Psoas muscle (tissue), 8 donors: ENCODE measurements around the gene TMEM213. TPM values are rescaled to one million over a fixed set of nuclear protein-coding genes. Genes with fewer than 3 reads are reported as not detected.

Source experiments
- ATAC-seq, 4 donors: fragments of 200-7000 bp; cut with Tn5 transposase; one replicate each; pipeline ENCODE4 v1.9.1; 2020; ENCODE audit warnings: moderate library complexity in 3 of 4, mild to moderate bottlenecking in 2 of 4
- DNase-seq, 2 donors: peaks; one replicate each; pipeline ENCODE4 v3.0.0-alpha.2; 2020
- H3K27ac ChIP-seq: fragments of 200-600 bp; one replicate; pipeline ENCODE4 v1.8.0; 2022
- H3K27me3 ChIP-seq, 3 donors: fragments of 200-600 bp in 1 of 3; one replicate each; pipeline versions ENCODE4 v1.6.1 to v1.8.0; 2013 to 2022; ENCODE audit warnings: low read length in 2 of 3, mild to moderate bottlenecking in 2 of 3, moderate library complexity in 1 of 3; ENCODE audit not compliant: insufficient read depth in 3 of 3
- H3K36me3 ChIP-seq, 2 donors: fragments of 200-600 bp in 1 of 2; one replicate each; pipeline versions ENCODE4 v1.6.1 to v1.8.0; 2013 to 2022; ENCODE audit warnings: low read depth in 1 of 2, mild to moderate bottlenecking in 1 of 2, moderate library complexity in 1 of 2; ENCODE audit not compliant: insufficient read depth in 1 of 2
- H3K4me1 ChIP-seq: fragments of 200-600 bp; one replicate; pipeline ENCODE4 v1.8.0; 2022
- H3K4me3 ChIP-seq: fragments of 200-600 bp; one replicate; pipeline ENCODE4 v1.8.0; 2022; ENCODE audit warnings: mild to moderate bottlenecking
- H3K9me3 ChIP-seq: fragments of 200-600 bp; one replicate; pipeline ENCODE4 v1.8.0; 2022
- WGBS, 3 donors: extraction: QIAGEN DNeasy Blood & Tissue Kit; methylation state at CpG; one replicate each; pipeline versions ENCODE4 v1.1.6 to v1.1.7; 2013; 5-methylcytosine and 5-hydroxymethylcytosine counted together
- intact Hi-C, 2 donors: fragments of 100-400 bp; cut with DNase I; formaldehyde crosslinking; loops; one replicate each; pipeline versions ENCODE4 v1.11.0 to v1.14.2; 2022
- polyA plus RNA-seq, 3 donors: library from polyadenylated mRNA; stranded (reverse); fragments of 200-250 nt; gene quantifications; one replicate each; pipeline ENCODE4 v1.2.3, GENCODE V29; 2013
- total RNA-seq, 4 donors: library from RNA; stranded (reverse); fragmentation: NEBNext Ultra II Directional in 2 of 4; extraction: Animal tissue kit (Norgen Biotek cat#: 25700) in 2 of 4; gene quantifications; one replicate each; pipeline versions ENCODE4 v1.2.1 to v1.2.4, GENCODE V29; 2021 to 2023
- TF ChIP-seq, protein P1 (sequence below): fragments of 200-600 bp; IDR thresholded peaks from one replicate; pipeline ENCODE4 v1.8.0; 2022; ENCODE audit warnings: antibody characterized with exemption
- donor health status: healthy with polysubstance abuse.
- donor health status: DM: no; HTN: no; CAD: no; lungs with moderate emphysema.
- donor health status: Bipolar disorder and iron deficiency.
- donor health status: healthy.
- donor health status: DM: yes; HTN: yes; CAD: no.
- donor health status: DM: no; HTN: no; CAD: no.
- donor health status: DM: no; HTN: no; CAD: no.
- donor health status: DM: yes; HTN: yes; CAD: no.

The TMEM213 gene
- total and polyA plus RNA-seq, 7 donors: not detected

DNA sequence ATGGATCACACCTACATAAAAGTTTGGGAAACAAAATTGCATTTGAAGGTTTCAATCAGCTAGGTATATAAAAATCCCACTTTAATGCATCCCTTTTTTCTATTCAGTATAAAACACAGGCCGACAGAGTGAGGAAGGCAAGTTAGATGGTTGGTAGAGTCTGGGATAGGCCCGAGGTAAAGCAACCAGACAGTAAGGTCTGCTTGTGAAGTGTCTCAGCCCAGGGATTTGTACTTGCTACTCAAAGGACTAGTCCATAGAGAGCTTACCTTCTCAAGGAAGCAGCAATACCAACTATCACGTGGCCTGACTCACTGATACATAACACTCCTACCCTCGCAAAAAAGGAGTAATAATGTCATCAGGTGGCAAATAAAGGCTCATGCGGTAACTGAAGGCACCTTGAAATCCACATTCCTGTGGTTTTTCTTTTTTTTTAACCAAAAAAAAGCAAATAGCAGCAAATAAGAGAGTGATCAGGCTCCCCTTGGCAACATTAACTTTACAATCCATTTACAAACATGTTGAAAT is 56.4 kb downstream of the TMEM213 start:
- 86 to 92% (median 91%) methylated on average over 5 of the region's 5 CpGs for WGBS, 3 donors
- H3K27ac ChIP-seq: no peak overlapping the region
- H3K9me3 ChIP-seq: peaks cover 2% of the 10 kb centered on the region
- H3K4me1 ChIP-seq: no peaks in the 10 kb centered on the region
- no peaks in the 10 kb centered on the region for H3K27me3 ChIP-seq
- no peak overlapping the region for H3K4me3 ChIP-seq
- TF ChIP-seq, protein P1, sequence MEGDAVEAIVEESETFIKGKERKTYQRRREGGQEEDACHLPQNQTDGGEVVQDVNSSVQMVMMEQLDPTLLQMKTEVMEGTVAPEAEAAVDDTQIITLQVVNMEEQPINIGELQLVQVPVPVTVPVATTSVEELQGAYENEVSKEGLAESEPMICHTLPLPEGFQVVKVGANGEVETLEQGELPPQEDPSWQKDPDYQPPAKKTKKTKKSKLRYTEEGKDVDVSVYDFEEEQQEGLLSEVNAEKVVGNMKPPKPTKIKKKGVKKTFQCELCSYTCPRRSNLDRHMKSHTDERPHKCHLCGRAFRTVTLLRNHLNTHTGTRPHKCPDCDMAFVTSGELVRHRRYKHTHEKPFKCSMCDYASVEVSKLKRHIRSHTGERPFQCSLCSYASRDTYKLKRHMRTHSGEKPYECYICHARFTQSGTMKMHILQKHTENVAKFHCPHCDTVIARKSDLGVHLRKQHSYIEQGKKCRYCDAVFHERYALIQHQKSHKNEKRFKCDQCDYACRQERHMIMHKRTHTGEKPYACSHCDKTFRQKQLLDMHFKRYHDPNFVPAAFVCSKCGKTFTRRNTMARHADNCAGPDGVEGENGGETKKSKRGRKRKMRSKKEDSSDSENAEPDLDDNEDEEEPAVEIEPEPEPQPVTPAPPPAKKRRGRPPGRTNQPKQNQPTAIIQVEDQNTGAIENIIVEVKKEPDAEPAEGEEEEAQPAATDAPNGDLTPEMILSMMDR: no peak
- DNase-seq (no peak), ATAC-seq (no peak)
- intact Hi-C loops: no loop called here
- peaks cover 0 to 3% of the 10 kb centered on the region in 2 donors for H3K36me3 ChIP-seq

GRCh38 chr7:138857728-138858127 is 59.9 kb downstream of the TMEM213 start:
- no peaks in the 10 kb centered on the region for H3K9me3 ChIP-seq
- no peak for DNase-seq
- TF ChIP-seq, protein P1: no peak
- no peaks in the 10 kb centered on the region for H3K4me1 ChIP-seq
- H3K27me3 ChIP-seq: no peaks in the 10 kb centered on the region
- no peak for ATAC-seq
- H3K4me3 ChIP-seq: no peak overlapping the region
- H3K36me3 ChIP-seq: no peaks in the 10 kb centered on the region
- H3K27ac ChIP-seq: no peak overlapping the region
- intact Hi-C loops: no loop called here

DNA sequence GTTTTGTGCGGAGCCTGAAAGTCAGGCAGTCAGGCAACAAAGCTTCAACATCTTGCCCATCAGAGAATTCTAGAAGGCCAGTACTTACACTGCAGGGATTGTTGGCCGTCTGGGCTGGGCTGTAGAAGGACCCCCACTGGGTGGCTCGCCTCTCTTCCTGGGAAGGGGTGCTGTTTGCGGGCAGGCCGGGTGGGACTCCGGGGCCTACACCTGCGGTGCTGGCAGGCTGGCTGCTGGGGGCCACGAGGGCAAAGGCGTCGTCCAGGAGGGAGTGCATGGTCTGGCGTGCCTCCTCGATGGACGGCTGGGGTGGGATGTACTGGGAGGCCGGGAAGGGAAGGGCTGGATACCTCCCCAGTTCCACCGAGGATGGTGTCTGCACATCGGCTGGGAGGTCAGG is 63.3 kb downstream of the TMEM213 start:
- TF ChIP-seq, protein P1: no peak
- WGBS, 3 donors: 93 to 97% (median 93%) methylated on average over 16 of the region's 16 CpGs
- intact Hi-C loops: no loop called here
- Histone ChIP-seq H3K4me3 (no peak overlapping the region), H3K36me3 (peaks cover 0 to 3% of the 10 kb centered on the region in 2 donors), H3K27ac (no peak overlapping the region), H3K27me3 (no peaks in the 10 kb centered on the region), H3K9me3 (no peaks in the 10 kb centered on the region), H3K4me1 (no peaks in the 10 kb centered on the region)
- no peak for ATAC-seq
- DNase-seq: no peak

- no peak overlapping the region for H3K27ac ChIP-seq
- DNase-seq (no peak), ATAC-seq (no peak)
- 92 to 97% (median 96%) methylated on average over 9 of the region's 9 CpGs for WGBS, 3 donors
- no peaks in the 10 kb centered on the region for H3K4me1 ChIP-seq
- no peaks in the 10 kb centered on the region for H3K27me3 ChIP-seq
- TF ChIP-seq, protein P1: no peak
- H3K4me3 ChIP-seq: no peak overlapping the region
- no peaks in the 10 kb centered on the region for H3K9me3 ChIP-seq
- peaks cover 3 to 4% of the 10 kb centered on the region in 2 donors for H3K36me3 ChIP-seq
- intact Hi-C loops: no loop called here
These were observed 66.1 kb downstream of the TMEM213 start for GRCh38 chr7:138863931-138864330.

DNA sequence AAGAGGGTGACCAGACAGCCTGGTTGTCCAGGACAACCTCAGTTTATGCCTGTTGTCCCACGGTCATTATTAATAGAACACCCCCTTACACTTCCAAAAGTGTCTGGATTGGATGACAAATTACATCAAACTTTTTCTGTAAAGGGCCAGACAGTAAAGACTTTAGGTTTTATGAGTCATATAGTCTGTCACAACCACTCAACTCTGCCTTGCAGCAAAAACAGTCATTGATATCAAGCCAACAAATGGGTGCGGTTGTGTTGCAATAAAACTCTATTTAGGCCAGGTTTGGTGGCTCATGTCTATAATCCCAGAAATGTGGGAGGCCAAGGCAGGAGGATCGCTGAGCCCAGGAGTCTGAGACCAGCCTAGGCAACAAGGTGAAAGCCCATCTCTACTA is 66.9 kb downstream of the TMEM213 start:
- intact Hi-C loops: no loop called here

More for the DNA sequence above, 66.9 kb downstream of the TMEM213 start:
- DNase-seq (no peak), ATAC-seq (no peak)
- 90 to 91% (median 90%) methylated on average over 3 of the region's 3 CpGs for WGBS, 3 donors
- Histone ChIP-seq H3K9me3 (no peaks in the 10 kb centered on the region), H3K27me3 (no peaks in the 10 kb centered on the region), H3K36me3 (peaks cover 3 to 4% of the 10 kb centered on the region in 2 donors), H3K4me3 (no peak overlapping the region), H3K4me1 (no peaks in the 10 kb centered on the region), H3K27ac (no peak overlapping the region)
- TF ChIP-seq, protein P1: no peak
